Measurements from ENCODE around the gene INPP5E. TPM values are rescaled to one million over a fixed set of nuclear protein-coding genes. Genes with fewer than 3 reads are reported as not detected.
"Not testable (repeated sequence)": the region's sequence is repeated elsewhere in the genome, so short reads cannot be mapped to it uniquely, and the experiment has no call there.

Gene INPP5E
- total and polyA plus RNA-seq, 2 donors (not counting 1 experiment from before 2014, with no cell fraction given), result 31.0 to 33.1 TPM

DNA sequence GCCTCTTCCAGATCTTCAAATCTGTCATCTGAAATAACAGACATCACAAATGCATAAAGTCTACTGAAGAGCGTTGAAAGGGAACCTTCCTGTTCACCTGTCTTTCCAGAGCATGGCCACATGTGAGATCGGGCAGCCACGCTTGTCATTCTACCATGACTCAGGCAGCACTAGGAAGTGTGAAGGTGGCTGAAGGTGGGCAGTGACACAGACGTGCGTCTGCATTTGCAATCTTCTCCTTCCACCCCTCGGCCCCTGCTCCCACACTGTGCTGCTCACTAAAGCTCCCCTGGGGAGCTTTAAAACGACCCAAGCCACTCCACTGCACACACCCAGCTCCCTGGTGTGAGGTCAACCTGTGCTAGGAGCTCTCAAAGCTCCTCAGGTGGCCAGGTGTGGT is 31.7 kb downstream of the INPP5E start:
- H3K4me1 ChIP-seq (ENCODE audit: control insufficient read depth in 2 of 2, insufficient read depth in 2 of 2, low read length in 2 of 2), result peaks cover 49 to 61% of the 10 kb centered on the region in 2 donors
- POLR2A ChIA-PET, result no interaction called here
- ATAC-seq (ENCODE audit: low read depth), result no peak
- DNase-seq, result no peak
- Mint-ChIP-seq H3K27ac (peak overlapping the region; percentile 67), H3K4me3 (peak overlapping the region; percentile 39), H3K27me3 (no peaks in the 10 kb centered on the region), H3K9me3 (ENCODE audit: insufficient read depth) (no peaks in the 10 kb centered on the region), H3K4me1 (peaks cover 59% of the 10 kb centered on the region)
- H3K4me2 ChIP-seq (replicated peaks; ENCODE audit: low read depth, low read length, poor library complexity, severe bottlenecking), result no peak overlapping the region
- H4K20me1 ChIP-seq (ENCODE audit: control insufficient read depth, insufficient read depth, low read length, poor library complexity, severe bottlenecking), result peaks cover 37% of the 10 kb centered on the region
- H2AFZ ChIP-seq (ENCODE audit: insufficient read depth, low read depth, low read length, poor library complexity, severe bottlenecking), result no peak overlapping the region
- no peaks in the 10 kb centered on the region for H3K9me3 ChIP-seq (ENCODE audit: control extremely low read depth in 1 of 3, control insufficient read depth in 2 of 3, insufficient read depth in 1 of 3, low read length in 2 of 3)
- TF ChIP-seq CTCF (IDR thresholded peaks at IDR 0.05) (no peak), EZH2 (IDR thresholded peaks at IDR 0.05; ENCODE audit: borderline replicate concordance, insufficient read depth, low read depth, low read length, poor library complexity, severe bottlenecking) (no peak)
- H3K9ac ChIP-seq (ENCODE audit: low read length), result no peak overlapping the region
- peaks cover 0 to 34% of the 10 kb centered on the region in 2 experiments for H3K36me3 ChIP-seq (replicated peaks in 1 of 2; ENCODE audit: control extremely low read depth in 1 of 2, control insufficient read depth in 1 of 2, extremely low read depth in 1 of 2, insufficient read depth in 2 of 2, low read length in 1 of 2)
- no peak overlapping the region for H3K4me3 ChIP-seq (ENCODE audit: control extremely low read depth in 1 of 5, extremely low read depth in 1 of 5, insufficient read depth in 1 of 5, low read depth in 2 of 5, low read length in 4 of 5)
- no peak overlapping the region for H3K27ac ChIP-seq (ENCODE audit: low read length in 2 of 2)
- CTCF ChIA-PET, result interaction anchor here (2.6 kb wide), 1 partner anchor 7 kb away, joined by 16 read pairs; the partner anchor contains the start of gene SNAPC4
- WGBS (ENCODE audit: insufficient coverage), result 65% methylated on average over 6 of the region's 7 CpGs
- no peaks in the 10 kb centered on the region for H3K27me3 ChIP-seq (replicated peaks in 1 of 4; ENCODE audit: control extremely low read depth in 1 of 4, control insufficient read depth in 3 of 4, insufficient read depth in 4 of 4, low read length in 3 of 4)
- H3K79me2 ChIP-seq (ENCODE audit: control insufficient read depth, insufficient read depth, low read length), result peaks cover 56% of the 10 kb centered on the region
- intact Hi-C loops (cut with micrococcal nuclease), result no loop called here

GRCh38 chr9:136407061-136407460 is 32.6 kb downstream of the INPP5E start:
- peaks cover 32% of the 10 kb centered on the region for H4K20me1 ChIP-seq (ENCODE audit: control insufficient read depth, insufficient read depth, low read length, poor library complexity, severe bottlenecking)
- H3K4me1 ChIP-seq (ENCODE audit: control insufficient read depth in 2 of 2, insufficient read depth in 2 of 2, low read length in 2 of 2), result peaks cover 49 to 61% of the 10 kb centered on the region in 2 donors
- 99% methylated on average over 20 of the region's 28 CpGs for WGBS (ENCODE audit: insufficient coverage)
- H3K27ac Mint-ChIP-seq; H3K27me3 ChIP-seq (replicated peaks in 1 of 4; ENCODE audit: control extremely low read depth in 1 of 4, control insufficient read depth in 3 of 4, insufficient read depth in 4 of 4, low read length in 3 of 4); H2AFZ ChIP-seq (ENCODE audit: insufficient read depth, low read depth, low read length, poor library complexity, severe bottlenecking); intact Hi-C loops (cut with micrococcal nuclease); H3K9ac ChIP-seq (ENCODE audit: low read length); H3K9me3 Mint-ChIP-seq (ENCODE audit: insufficient read depth); H3K4me3 ChIP-seq (ENCODE audit: control extremely low read depth in 1 of 5, extremely low read depth in 1 of 5, insufficient read depth in 1 of 5, low read depth in 2 of 5, low read length in 4 of 5); CTCF ChIA-PET; H3K4me3 Mint-ChIP-seq; H3K27me3 Mint-ChIP-seq; H3K4me2 ChIP-seq (replicated peaks; ENCODE audit: low read depth, low read length, poor library complexity, severe bottlenecking); ATAC-seq (ENCODE audit: low read depth); H3K9me3 ChIP-seq (ENCODE audit: control extremely low read depth in 1 of 3, control insufficient read depth in 2 of 3, insufficient read depth in 1 of 3, low read length in 2 of 3); DNase-seq; H3K27ac ChIP-seq (ENCODE audit: low read length in 2 of 2): not testable (repeated sequence)
- POLR2A ChIA-PET, result interaction anchor here (0.7 kb wide), 1 partner anchor 132 kb away, joined by 3 read pairs; no protein-coding TSS in a partner anchor
- peaks cover 62% of the 10 kb centered on the region for H3K4me1 Mint-ChIP-seq
- peaks cover 0 to 29% of the 10 kb centered on the region in 2 experiments for H3K36me3 ChIP-seq (replicated peaks in 1 of 2; ENCODE audit: control extremely low read depth in 1 of 2, control insufficient read depth in 1 of 2, extremely low read depth in 1 of 2, insufficient read depth in 2 of 2, low read length in 1 of 2)
- H3K79me2 ChIP-seq (ENCODE audit: control insufficient read depth, insufficient read depth, low read length), result peaks cover 49% of the 10 kb centered on the region

DNA sequence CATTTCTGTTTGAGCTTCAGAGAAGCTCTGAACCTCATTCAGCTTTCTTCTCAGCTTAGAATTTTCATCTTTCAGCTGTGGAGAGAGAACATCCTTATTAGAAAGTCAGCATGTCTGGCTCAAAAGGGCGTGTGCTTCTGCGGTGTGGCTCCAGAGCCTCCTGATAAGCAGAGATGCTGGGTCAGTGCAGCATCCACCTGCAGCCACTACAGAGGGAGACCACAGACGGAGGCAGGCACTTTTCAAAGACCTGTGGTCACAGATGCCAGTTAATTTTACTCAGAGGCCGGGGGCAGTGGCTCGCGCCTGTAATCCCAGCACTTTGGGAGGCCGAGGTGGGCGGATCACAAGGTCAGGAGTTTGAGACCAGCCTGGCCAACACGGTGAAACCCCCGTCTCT is 33.7 kb downstream of the INPP5E start:
- H3K27me3 ChIP-seq (replicated peaks in 1 of 4; ENCODE audit: control extremely low read depth in 1 of 4, control insufficient read depth in 3 of 4, insufficient read depth in 4 of 4, low read length in 3 of 4); H3K9me3 Mint-ChIP-seq (ENCODE audit: insufficient read depth); ATAC-seq (ENCODE audit: low read depth); H3K27ac ChIP-seq (ENCODE audit: low read length in 2 of 2); H3K27me3 Mint-ChIP-seq; H2AFZ ChIP-seq (ENCODE audit: insufficient read depth, low read depth, low read length, poor library complexity, severe bottlenecking); H3K9ac ChIP-seq (ENCODE audit: low read length); H3K27ac Mint-ChIP-seq; H3K4me3 ChIP-seq (ENCODE audit: control extremely low read depth in 1 of 5, extremely low read depth in 1 of 5, insufficient read depth in 1 of 5, low read depth in 2 of 5, low read length in 4 of 5); H3K4me2 ChIP-seq (replicated peaks; ENCODE audit: low read depth, low read length, poor library complexity, severe bottlenecking); DNase-seq; POLR2A ChIA-PET; H3K4me3 Mint-ChIP-seq; intact Hi-C loops (cut with micrococcal nuclease); H3K9me3 ChIP-seq (ENCODE audit: control extremely low read depth in 1 of 3, control insufficient read depth in 2 of 3, insufficient read depth in 1 of 3, low read length in 2 of 3): not testable (repeated sequence)
- CTCF ChIA-PET, result interaction anchor here (0.6 to 1.0 kb wide), 2 partner anchors 43 to 548 kb away, joined by 3 read pairs; partner anchors contain the start of gene DNLZ
- peaks cover 54% of the 10 kb centered on the region for H3K4me1 Mint-ChIP-seq
- peaks cover 45% of the 10 kb centered on the region for H3K79me2 ChIP-seq (ENCODE audit: control insufficient read depth, insufficient read depth, low read length)
- H3K4me1 ChIP-seq (ENCODE audit: control insufficient read depth in 2 of 2, insufficient read depth in 2 of 2, low read length in 2 of 2), result peaks cover 39 to 50% of the 10 kb centered on the region in 2 donors
- 97% methylated on average over 10 of the region's 10 CpGs for WGBS (ENCODE audit: insufficient coverage)
- H3K36me3 ChIP-seq (replicated peaks in 1 of 2; ENCODE audit: control extremely low read depth in 1 of 2, control insufficient read depth in 1 of 2, extremely low read depth in 1 of 2, insufficient read depth in 2 of 2, low read length in 1 of 2), result peaks cover 0 to 28% of the 10 kb centered on the region in 2 experiments
- peaks cover 20% of the 10 kb centered on the region for H4K20me1 ChIP-seq (ENCODE audit: control insufficient read depth, insufficient read depth, low read length, poor library complexity, severe bottlenecking)
